ENCODE measurements around the gene GK2. TPM values are rescaled to one million over a fixed set of nuclear protein-coding genes. Genes with fewer than 3 reads are reported as not detected.

The GK2 gene
- polyA plus RNA-seq (2012; rRNA removed), result not detected in 2 replicates
- not detected in 2 replicates for polyA plus RNA-seq (2012; cell fraction: cytosol; rRNA removed)
- polyA plus RNA-seq (2012; cell fraction: nucleus; rRNA removed), result not detected in 2 replicates

- no peak for DNase-seq
- Histone ChIP-seq H3K79me2 (ENCODE audit: insufficient read depth) (no peaks in the 10 kb centered on the region), H3K4me2 (no peak within 1 kb of the TSS), H4K20me1 (ENCODE audit: insufficient read depth) (no peaks in the 10 kb centered on the region), H3F3A (replicated peaks; ENCODE audit: insufficient read depth) (no peaks in the 10 kb centered on the region), H3K27me3 (ENCODE audit: insufficient read depth) (no peaks in the 10 kb centered on the region), H3K4me3 (ENCODE audit: low read depth in 2 of 2, low read length in 1 of 2) (no peak within 1 kb of the TSS), H2AFZ (ENCODE audit: low read depth) (no peak within 1 kb of the TSS), H3K9ac (no peak within 1 kb of the TSS), H3K36me3 (replicated peaks in 1 of 2; ENCODE audit: control insufficient read depth in 1 of 2, insufficient read depth in 2 of 2, low read length in 1 of 2) (no peaks in the 10 kb centered on the region), H3K9me2 (no peaks in the 10 kb centered on the region), H3K4me1 (ENCODE audit: control insufficient read depth in 1 of 2, insufficient read depth in 2 of 2, low read depth in 1 of 2, low read length in 1 of 2) (no peaks in the 10 kb centered on the region), H3K27ac (ENCODE audit: low read depth in 2 of 2, low read length in 1 of 2) (no peak within 1 kb of the TSS), H3K9me3 (no peaks in the 10 kb centered on the region)
- ChIA-PET POLR2A (no interaction called here), CTCF (interaction anchor here (0.9 kb wide), 1 partner anchor 20 kb away, joined by 3 read pairs; no protein-coding TSS in a partner anchor)
- TF ChIP-seq MAX (IDR thresholded peaks at IDR 0.05; ENCODE audit: low read depth), result no peak
- no peak for TF ChIP-seq JUND (IDR thresholded peaks at IDR 0.05)
- no peak for TF ChIP-seq USF1 (IDR thresholded peaks at IDR 0.05; ENCODE audit: borderline replicate concordance, low read depth)
- 81% methylated on average over 12 of the region's 16 CpGs for WGBS (ENCODE audit: low lambda C conversion rate)
Observed at GRCh38 chr4:79408063-79408462, at the start of gene GK2. Gene GK2, minus strand, starts transcription at chr4:79408228. Its CDS starts 28 bp downstream, at chr4:79408200.

GRCh38 chr4:79455216-79455615 lies 47.2 kb upstream of the GK2 start:
- Histone ChIP-seq H3K4me2 (no peak overlapping the region), H3K4me3 (ENCODE audit: low read depth in 2 of 2, low read length in 1 of 2) (no peak overlapping the region), H3K27ac (ENCODE audit: low read depth in 2 of 2, low read length in 1 of 2) (no peak overlapping the region), H3K9me3 (no peaks in the 10 kb centered on the region), H3K9me2 (no peaks in the 10 kb centered on the region), H3K9ac (no peak overlapping the region), H3K4me1 (ENCODE audit: control insufficient read depth in 1 of 2, insufficient read depth in 2 of 2, low read depth in 1 of 2, low read length in 1 of 2) (no peaks in the 10 kb centered on the region), H3K27me3 (ENCODE audit: insufficient read depth) (no peaks in the 10 kb centered on the region), H3F3A (replicated peaks; ENCODE audit: insufficient read depth) (no peaks in the 10 kb centered on the region), H3K79me2 (ENCODE audit: insufficient read depth) (no peaks in the 10 kb centered on the region), H4K20me1 (ENCODE audit: insufficient read depth) (no peaks in the 10 kb centered on the region), H2AFZ (ENCODE audit: low read depth) (no peak overlapping the region), H3K36me3 (replicated peaks in 1 of 2; ENCODE audit: control insufficient read depth in 1 of 2, insufficient read depth in 2 of 2, low read length in 1 of 2) (no peaks in the 10 kb centered on the region)
- CTCF ChIA-PET, result no interaction called here
- POLR2A ChIA-PET, result no interaction called here
- DNase-seq, result no peak
- WGBS (ENCODE audit: low lambda C conversion rate), result 62% methylated on average over 5 of the region's 5 CpGs
- no peak for TF ChIP-seq USF2 (IDR thresholded peaks at IDR 0.05; ENCODE audit: borderline replicate concordance, low read depth, low read length)
- TF ChIP-seq USF1 (IDR thresholded peaks at IDR 0.05; ENCODE audit: borderline replicate concordance, low read depth), result no peak
- no peak for TF ChIP-seq RCOR1 (IDR thresholded peaks at IDR 0.05; ENCODE audit: low read length)
- no peak for TF ChIP-seq TCF12 (IDR thresholded peaks at IDR 0.05)
- no peak for TF ChIP-seq SMC3 (IDR thresholded peaks at IDR 0.05; ENCODE audit: low read depth, low read length)
- TF ChIP-seq TEAD4 (IDR thresholded peaks at IDR 0.05; ENCODE audit: borderline replicate concordance, insufficient read depth), result no peak
- no peak for TF ChIP-seq POLR2AphosphoS5 (IDR thresholded peaks at IDR 0.05; ENCODE audit: low read depth, low read length)
- no peak for TF ChIP-seq EZH2phosphoT487 (IDR thresholded peaks at IDR 0.05; ENCODE audit: borderline replicate concordance, low read depth)
- TF ChIP-seq MXI1 (IDR thresholded peaks at IDR 0.05; ENCODE audit: low read depth, low read length), result no peak
